ELR (cell line): ENCODE measurements around the gene PER3.

Experiments used
- DNase-seq: peaks from one replicate; pipeline ENCODE4 v3.0.0-alpha.2; 2015; ENCODE audit warnings: low read depth

PER3 gene

DNA sequence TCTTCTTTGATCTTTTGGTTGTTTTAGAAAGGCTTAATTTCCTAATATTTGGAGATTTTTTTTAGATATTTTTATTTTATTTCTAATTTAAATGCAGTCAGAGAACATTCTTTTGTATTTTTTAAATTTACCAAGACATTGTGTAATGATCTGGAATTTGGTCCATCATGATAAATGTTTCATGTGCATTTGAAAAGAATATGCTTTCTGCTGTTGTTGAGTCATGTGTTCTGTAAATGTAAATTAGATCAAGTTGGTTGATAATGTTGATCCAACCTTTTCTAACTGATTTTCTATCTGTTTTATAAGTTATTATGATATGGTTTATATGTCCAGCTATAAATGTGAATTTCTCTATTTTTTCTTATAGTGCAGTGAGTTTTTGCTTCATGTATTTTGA lies 48.9 kb downstream of the PER3 start:
- DNase-seq = no peak

- no peak for DNase-seq
Observed at GRCh38 chr1:7838714-7839113, 54.6 kb downstream of the PER3 start.

DNA sequence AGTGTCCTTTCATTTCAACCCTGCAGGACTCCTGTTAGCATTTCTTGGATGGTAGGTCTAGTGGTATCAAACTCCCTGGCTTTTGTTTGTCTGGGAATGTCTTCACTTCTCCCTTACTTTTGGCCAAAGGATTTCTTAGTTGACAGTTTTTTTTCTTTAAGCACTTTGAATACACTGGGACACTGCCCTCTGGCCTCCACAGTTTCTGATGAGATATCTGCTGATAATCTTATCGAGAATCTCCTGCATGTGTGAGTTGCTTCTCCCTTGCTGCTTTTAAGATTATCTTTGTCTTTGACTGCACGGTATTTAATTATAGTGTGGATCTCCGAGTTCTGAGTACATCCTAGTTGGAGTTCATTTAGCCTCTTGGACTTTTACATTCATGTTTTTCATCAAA lies 55.4 kb downstream of the PER3 start:
- no peak for DNase-seq

DNA sequence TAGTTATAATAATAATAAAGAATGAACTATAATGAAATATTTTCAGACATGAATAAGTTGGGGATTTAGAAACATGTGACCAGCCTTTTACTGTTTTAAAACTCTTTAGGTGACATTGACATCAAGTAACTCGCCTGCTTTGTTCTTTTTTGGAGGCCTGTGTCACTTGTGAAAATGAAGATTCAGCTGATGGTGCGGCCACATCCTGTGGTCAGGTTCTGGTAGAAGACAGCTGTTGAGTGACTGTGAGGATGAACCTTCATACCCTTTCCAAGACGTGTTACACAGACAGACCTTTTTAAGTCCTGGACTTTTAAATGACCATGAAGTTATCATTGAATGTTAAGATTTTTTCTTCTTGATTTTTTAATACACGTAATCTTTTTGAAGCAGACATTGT lies 58.4 kb downstream of the PER3 start:
- DNase-seq = no peak

- peak; percentile 4 for DNase-seq
Observed at GRCh38 chr1:7845761-7846160, 61.7 kb downstream of the PER3 start.

- DNase-seq = no peak
Observed at GRCh38 chr1:7846656-7847055, 62.6 kb downstream of the PER3 start.

DNA sequence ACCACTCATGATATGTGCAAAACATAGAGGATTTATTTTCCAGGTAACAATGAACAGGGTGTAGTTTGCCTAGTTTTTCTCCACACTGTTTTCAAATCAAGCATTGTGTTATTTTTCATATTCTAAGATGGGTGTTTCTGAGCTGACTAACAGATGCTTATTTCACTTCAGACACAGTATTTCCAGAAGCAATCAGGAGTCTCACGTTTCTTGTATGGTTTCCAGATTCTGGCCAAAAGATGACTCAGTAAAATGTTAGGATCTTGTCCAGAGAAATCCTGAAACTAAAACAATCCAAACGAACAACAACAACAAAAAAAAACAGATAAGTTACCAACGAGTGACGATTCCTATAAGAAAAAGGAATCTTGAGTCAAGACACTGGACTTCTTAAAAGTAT lies 63.5 kb downstream of the PER3 start:
- DNase-seq = peak; percentile 46

- no peak for DNase-seq
Observed at GRCh38 chr1:7850786-7851185, 66.7 kb downstream of the PER3 start.

GRCh38 chr1:7852804-7853683 lies 69.0 kb downstream of the PER3 start, which contains the start of gene UTS2:
TSS of gene UTS2 (minus strand) at chr1:7853065. CDS start at chr1:7853003, 62 bp downstream.
- DNase-seq = no peak

GRCh38 chr1:7853684-7854026 lies 69.6 kb downstream of the PER3 start:
- no peak for DNase-seq

GRCh38 chr1:7856345-7856744 lies 72.3 kb downstream of the PER3 start:
- no peak for DNase-seq

DNA sequence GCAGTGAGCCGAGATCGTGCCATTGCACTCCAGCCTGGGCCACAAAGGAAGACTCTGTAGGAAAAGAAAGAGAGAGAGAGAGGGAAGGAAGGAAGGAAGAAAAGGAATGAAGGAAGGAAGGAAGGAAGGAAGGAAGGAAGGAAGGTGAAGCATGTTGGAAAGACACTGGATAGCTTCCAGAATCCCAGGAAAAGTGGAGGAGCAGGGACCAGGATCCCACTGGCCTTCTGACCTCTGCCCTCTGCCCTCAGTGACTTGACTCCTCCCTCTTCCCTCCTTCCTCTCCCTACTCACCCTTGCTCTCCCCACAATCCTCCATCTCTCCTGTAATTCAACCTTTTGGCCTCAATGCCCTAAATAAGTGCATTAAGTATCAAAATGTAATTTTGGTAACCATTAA lies 72.9 kb downstream of the PER3 start:
- no peak for DNase-seq

DNA sequence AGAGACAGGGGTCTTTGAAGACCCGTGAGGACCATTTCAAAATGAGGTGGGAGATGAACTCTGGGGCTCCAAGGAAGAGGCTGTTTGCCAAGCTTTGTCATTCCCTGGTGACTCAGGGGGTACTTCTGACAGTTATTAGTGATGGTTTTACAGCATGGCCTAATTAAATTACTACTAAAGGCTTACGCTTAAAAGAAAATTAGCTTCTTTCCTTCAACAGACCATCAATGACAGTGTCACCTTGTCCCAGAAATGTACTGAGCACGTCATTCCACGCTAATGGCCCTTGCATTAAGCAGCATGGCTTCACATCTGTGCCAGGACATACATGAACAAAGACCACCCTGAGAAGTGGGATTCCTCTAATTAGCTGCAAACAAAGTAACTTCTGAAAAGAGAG lies 73.9 kb downstream of the PER3 start:
- DNase-seq = no peak

DNA sequence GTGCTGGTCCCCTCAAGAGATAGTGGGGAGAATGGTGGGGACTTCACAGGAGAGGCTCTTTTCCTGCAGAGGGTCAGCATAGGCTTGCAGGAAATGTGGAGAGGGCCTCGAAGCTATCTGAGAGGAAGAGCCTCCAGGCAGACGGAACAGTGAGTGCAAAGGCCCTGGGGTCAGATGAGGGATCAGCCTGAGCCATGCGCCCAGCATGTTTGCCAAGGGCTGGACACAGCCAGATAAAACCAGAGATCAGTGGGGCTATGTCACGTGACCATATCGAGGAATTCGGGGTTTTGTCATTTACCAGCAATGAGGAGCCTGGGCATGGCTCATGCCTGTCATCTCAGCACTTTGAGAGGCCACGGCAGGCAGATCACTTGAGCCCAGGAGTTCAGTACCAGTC lies 75.3 kb downstream of the PER3 start:
- DNase-seq = no peak

GRCh38 chr1:7860130-7860529 lies 76.0 kb downstream of the PER3 start:
- no peak for DNase-seq

DNA sequence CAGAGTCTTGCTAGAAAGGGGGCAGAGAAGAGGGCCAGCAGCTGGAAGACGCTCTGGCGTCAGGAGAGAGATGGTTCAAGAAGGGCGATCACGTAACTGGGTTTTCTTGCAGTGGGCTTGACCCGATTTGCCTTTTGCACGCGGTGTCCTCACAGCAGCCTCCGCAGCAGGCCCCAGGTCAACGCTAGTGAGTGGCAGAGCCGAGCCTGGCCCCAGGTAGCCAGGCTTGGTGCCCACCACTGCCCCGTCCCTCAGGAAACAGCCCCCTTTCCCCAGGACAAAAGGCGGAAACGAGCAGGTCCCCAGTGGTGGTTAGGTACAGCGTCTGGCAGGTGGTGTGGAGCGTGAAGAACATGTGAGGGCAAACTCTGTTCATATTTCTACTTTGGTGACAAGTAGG lies 77.4 kb downstream of the PER3 start:
- DNase-seq = no peak

GRCh38 chr1:7862211-7863060 lies 78.3 kb downstream of the PER3 start:
- DNase-seq = no peak

DNA sequence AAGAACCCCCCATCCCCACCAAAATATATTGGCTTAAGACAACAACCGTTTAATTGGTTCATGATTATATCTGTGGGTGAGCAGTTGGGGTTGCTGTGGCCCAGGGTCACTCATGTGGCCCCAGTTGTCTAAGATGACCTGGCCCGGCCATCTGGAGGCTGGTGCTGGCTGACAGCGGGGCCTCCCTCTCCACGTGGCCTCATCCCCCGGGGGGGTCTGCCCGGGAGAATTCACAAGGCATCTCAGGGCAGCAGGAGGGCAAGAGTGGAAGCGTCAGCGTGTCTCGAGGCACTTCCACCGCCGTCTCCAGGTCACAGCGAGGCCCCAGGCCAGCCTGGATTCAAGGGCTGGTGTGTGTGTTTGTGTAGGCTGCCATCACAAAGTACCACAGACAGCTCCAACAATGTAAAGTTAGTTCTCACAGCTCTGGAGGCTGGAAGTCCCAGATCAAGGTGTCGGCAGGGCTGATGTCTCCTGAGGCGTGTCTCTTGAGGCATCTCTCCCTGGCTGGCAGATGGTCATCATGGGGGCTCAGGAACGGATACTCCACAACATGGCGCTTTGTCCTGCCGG lies 79.8 kb downstream of the PER3 start:
- no peak for DNase-seq

DNA sequence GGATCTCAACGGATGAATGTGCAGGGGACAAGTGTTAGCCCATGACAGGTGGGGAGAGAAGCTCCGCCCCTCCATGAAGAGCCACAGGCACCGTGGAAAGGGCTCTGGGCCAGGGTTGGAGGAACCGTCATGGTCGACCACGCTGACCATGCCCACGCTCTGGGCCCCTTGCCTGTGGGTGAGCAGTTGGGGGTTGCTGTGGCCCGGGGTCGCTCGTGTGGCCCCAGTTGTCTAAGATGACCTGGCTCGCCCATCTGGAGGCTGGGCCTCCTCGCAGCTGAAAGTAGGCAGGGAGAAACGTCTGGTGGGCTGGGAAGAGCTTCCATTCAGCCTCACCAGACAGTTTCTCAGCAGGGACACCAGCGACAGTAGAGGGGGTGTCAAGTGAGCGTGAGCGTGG lies 81.9 kb downstream of the PER3 start:
- DNase-seq = no peak

GRCh38 chr1:7868070-7868780 lies 84.1 kb downstream of the PER3 start:
- no peak for DNase-seq

GRCh38 chr1:7869136-7869920 lies 85.2 kb downstream of the PER3 start:
- DNase-seq = no peak
